8988T (cell line): ENCODE measurements around the gene KISS1R.

ENCODE experiments used
- DNase-seq: peaks from one replicate; pipeline ENCODE4 v3.0.0; 2011

The KISS1R gene

GRCh38 chr19:940591-941291 is 23.6 kb downstream of the KISS1R start:
- DNase-seq = no peak

GRCh38 chr19:941292-942132 is 24.4 kb downstream of the KISS1R start:
- DNase-seq = no peak

GRCh38 chr19:942133-942645 is 25.1 kb downstream of the KISS1R start:
- no peak for DNase-seq

GRCh38 chr19:943551-944170 is 26.5 kb downstream of the KISS1R start:
- DNase-seq = no peak

- DNase-seq = no peak
These were observed 27.0 kb downstream of the KISS1R start for GRCh38 chr19:944171-944567.

- no peak for DNase-seq
These were observed 27.6 kb downstream of the KISS1R start for GRCh38 chr19:944663-945241.

- no peak for DNase-seq
These were observed 28.5 kb downstream of the KISS1R start for GRCh38 chr19:945401-946252.

GRCh38 chr19:947090-947706 is 30.1 kb downstream of the KISS1R start:
- no peak for DNase-seq

- DNase-seq = no peak
These were observed 30.8 kb downstream of the KISS1R start for GRCh38 chr19:947707-948539.

GRCh38 chr19:948842-949496 is 31.8 kb downstream of the KISS1R start:
- DNase-seq = no peak

- no peak for DNase-seq
These were observed 33.4 kb downstream of the KISS1R start for GRCh38 chr19:950352-951066.

- no peak for DNase-seq
These were observed 35.0 kb downstream of the KISS1R start for GRCh38 chr19:952049-952679.

- no peak for DNase-seq
These were observed 35.7 kb downstream of the KISS1R start for GRCh38 chr19:952680-953444.

GRCh38 chr19:953445-954271 is 36.5 kb downstream of the KISS1R start:
- DNase-seq = no peak

GRCh38 chr19:954272-954671 is 37.1 kb downstream of the KISS1R start:
- DNase-seq = no peak

- no peak for DNase-seq
These were observed 37.8 kb downstream of the KISS1R start for GRCh38 chr19:954672-955494.
